Transverse colon (tissue), 4 donors: ENCODE measurements around the gene HOXB9. TPM values are rescaled to one million over a fixed set of nuclear protein-coding genes. Genes with fewer than 3 reads are reported as not detected.

Experiments used
- DNase-seq: peaks from one replicate; pipeline ENCODE4 v3.0.0-alpha.2; 2019
- H3K27ac ChIP-seq, 4 donors: fragments of 200-600 bp; sonication (generic); 2 replicates each; pipeline ENCODE4 v1.5.1; 2016 to 2018; ENCODE audit warnings: inconsistent platforms in 4 of 4
- H3K27me3 ChIP-seq: fragments of 200-600 bp; sonication (generic); 2 replicates; pipeline ENCODE4 v1.5.1; 2017; ENCODE audit warnings: inconsistent platforms
- H3K36me3 ChIP-seq, 4 donors: fragments of 200-600 bp; sonication (generic); 2 replicates each; pipeline ENCODE4 v1.5.1; 2017 to 2019; ENCODE audit warnings: inconsistent platforms in 4 of 4
- H3K4me1 ChIP-seq, 4 donors: fragments of 200-600 bp; sonication (generic); 2 replicates each; pipeline ENCODE4 v1.5.1; 2017 to 2020; ENCODE audit warnings: inconsistent platforms in 4 of 4
- H3K4me3 ChIP-seq, 4 donors: fragments of 200-600 bp; sonication (generic); 1 replicate in 1 of 4; 2 replicates in 3 of 4; pipeline versions ENCODE4 v1.5.1 to v1.6.1; 2017 to 2019; ENCODE audit warnings: inconsistent platforms in 4 of 4
- H3K9me3 ChIP-seq, 2 donors: fragments of 200-600 bp; sonication (generic); 2 replicates each; pipeline ENCODE4 v1.5.1; 2017 to 2019; ENCODE audit warnings: inconsistent platforms in 2 of 2
- CTCF ChIP-seq, 5 experiments: fragments of 200-600 bp in 3 of 5; fragments of 450-650 bp in 2 of 5; sonication (generic) in 3 of 5; IDR thresholded peaks; 1 replicate in 2 of 5; 2 replicates in 3 of 5; pipeline ENCODE4 v1.5.1; 2016 to 2017; ENCODE audit warnings: antibody characterized with exemption in 5 of 5, inconsistent platforms in 3 of 5, mild to moderate bottlenecking in 2 of 5, moderate library complexity in 1 of 5
- EP300 ChIP-seq: sonication (generic); formaldehyde crosslinking; IDR thresholded peaks from one replicate; pipeline ENCODE4 v1.6.1; 2017; ENCODE audit warnings: antibody characterized with exemption, low read depth
- POLR2A ChIP-seq: fragments of 450-650 bp; IDR thresholded peaks from one replicate; pipeline ENCODE4 v1.6.1; 2016; ENCODE audit warnings: antibody characterized with exemption, mild to moderate bottlenecking, moderate library complexity
- POLR2AphosphoS5 ChIP-seq, 3 donors: sonication (generic); formaldehyde crosslinking; IDR thresholded peaks; one replicate each; pipeline ENCODE4 v1.6.1; 2016; ENCODE audit warnings: antibody characterized with exemption in 3 of 3
- WGBS, 2 donors: methylation state at CpG; one replicate each; pipeline ENCODE4 v1.1.5; 2018; ENCODE audit warnings: low coverage in 1 of 2; 5-methylcytosine and 5-hydroxymethylcytosine counted together
- in situ Hi-C, 4 donors: fragments of 200-750 bp; cut with MboI; loops; one replicate each; pipeline versions ENCODE4 v1.15.0 to v1.15.1; 2017; ENCODE audit warnings: low sequenced_read_pairs in 3 of 4, low pct_ligation_motif_present in 1 of 4, low pct_unique_long_range_greater_than_20kb in 1 of 4
- intact Hi-C: fragments of 100-400 bp; cut with DNase I; formaldehyde crosslinking; loops from one replicate; pipeline ENCODE4 v1.15.1; 2023; ENCODE audit warnings: low total_unique reads
- total RNA-seq, 4 donors: library from RNA; depleted of rRNA; stranded (reverse); fragments of >200 nt; gene quantifications; one replicate each; pipeline ENCODE4 v1.1.0, GENCODE V29; 2016

Gene HOXB9
- total RNA-seq, 4 donors from 2014 or later, result 19.8 to 54.3 (median 29.4) TPM

- Histone ChIP-seq H3K9me3 (no peaks in the 10 kb centered on the region), H3K4me1 (peaks cover 12 to 71% (median 56%) of the 10 kb centered on the region in 4 donors), H3K4me3 (peak overlapping the region in 1 of 4 donors; percentile 13), H3K27ac (peak overlapping the region in 3 of 4 donors; percentile 3 to 79 (median 74)), H3K36me3 (no peaks in the 10 kb centered on the region), H3K27me3 (peaks cover 100% of the 10 kb centered on the region)
- DNase-seq, result no peak
- intact Hi-C loops (no loop called here), in situ Hi-C loops (no loop called here)
- 38 to 50% methylated on average over 6 to 39 of the region's 41 CpGs for WGBS, 2 donors
- TF ChIP-seq POLR2AphosphoS5 (IDR thresholded peaks at IDR 0.05) (peak in 1 of 3 donors; percentile 9), CTCF (IDR thresholded peaks at IDR 0.05) (no peak)
Measured at GRCh38 chr17:48621410-48622392, 4.5 kb downstream of the HOXB9 start.

DNA sequence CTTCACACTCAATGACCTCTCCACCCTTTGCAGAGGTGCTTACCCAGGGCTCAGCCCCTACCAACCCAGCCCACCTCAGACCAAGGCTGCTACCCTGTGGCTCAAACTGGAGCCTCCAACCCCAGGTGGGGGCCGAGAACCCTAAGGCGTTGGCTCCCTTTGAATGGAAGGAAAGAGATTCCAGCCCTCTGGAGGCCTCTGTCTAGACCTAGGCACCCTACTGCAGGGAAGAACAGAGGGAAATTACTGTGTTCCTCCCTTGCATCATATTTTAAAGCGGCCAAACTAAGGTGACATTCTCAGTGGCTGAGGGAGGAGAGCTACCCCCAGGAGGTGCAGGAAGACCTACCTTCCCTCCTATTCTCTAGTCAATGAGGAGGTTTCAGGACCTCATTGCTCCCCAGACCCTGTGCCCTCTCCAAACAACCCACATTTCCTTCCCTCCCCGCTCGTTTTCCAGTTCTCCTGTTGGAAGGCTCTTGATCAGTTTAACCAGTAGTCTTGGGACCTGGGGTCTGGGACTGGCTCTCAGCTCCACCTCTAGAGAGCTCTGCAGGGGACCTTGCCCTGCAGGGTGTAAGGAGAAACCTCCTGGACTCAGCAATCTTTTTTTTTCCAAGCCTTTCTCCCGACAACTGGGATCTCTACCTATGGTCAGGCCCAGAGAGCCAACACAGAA lies 5.6 kb downstream of the HOXB9 start:
- Histone ChIP-seq H3K9me3 (no peaks in the 10 kb centered on the region), H3K36me3 (no peaks in the 10 kb centered on the region), H3K4me3 (peak overlapping the region in 1 of 4 donors; percentile 14), H3K27ac (peak overlapping the region in 3 of 4 donors; percentile 74 to 79 (median 77)), H3K27me3 (peaks cover 100% of the 10 kb centered on the region), H3K4me1 (peaks cover 4 to 69% (median 49%) of the 10 kb centered on the region in 4 donors)
- TF ChIP-seq POLR2AphosphoS5 (IDR thresholded peaks at IDR 0.05), result no peak
- no peak for TF ChIP-seq EP300
- TF ChIP-seq CTCF (IDR thresholded peaks at IDR 0.05), result no peak
- no peak for TF ChIP-seq POLR2A
- in situ Hi-C loops (no loop called here), intact Hi-C loops (no loop called here)
- DNase-seq, result no peak
- 31 to 48% methylated on average over 3 to 6 of the region's 6 CpGs for WGBS, 2 donors

GRCh38 chr17:48619826-48620449 lies 6.2 kb downstream of the HOXB9 start:
- no peak for DNase-seq
- H3K27me3 ChIP-seq, result peaks cover 100% of the 10 kb centered on the region
- peak overlapping the region; percentile 74 to 82 (median 78) for H3K27ac ChIP-seq
- TF ChIP-seq POLR2A, result peak; percentile 27
- TF ChIP-seq EP300, result no peak
- H3K9me3 ChIP-seq, result no peaks in the 10 kb centered on the region
- in situ Hi-C loops (no loop called here), intact Hi-C loops (loop anchor here (5.0 kb wide), 1 partner anchor 283 kb away; no protein-coding TSS in a partner anchor)
- H3K36me3 ChIP-seq, result no peaks in the 10 kb centered on the region
- H3K4me1 ChIP-seq, result peaks cover 3 to 68% (median 42%) of the 10 kb centered on the region in 4 donors
- peak overlapping the region in 1 of 4 donors; percentile 14 for H3K4me3 ChIP-seq
- 47% methylated on average over 28 of the region's 32 CpGs; no CpG with 5 or more reads in 1 of the 2 donors for WGBS, 2 donors

DNA sequence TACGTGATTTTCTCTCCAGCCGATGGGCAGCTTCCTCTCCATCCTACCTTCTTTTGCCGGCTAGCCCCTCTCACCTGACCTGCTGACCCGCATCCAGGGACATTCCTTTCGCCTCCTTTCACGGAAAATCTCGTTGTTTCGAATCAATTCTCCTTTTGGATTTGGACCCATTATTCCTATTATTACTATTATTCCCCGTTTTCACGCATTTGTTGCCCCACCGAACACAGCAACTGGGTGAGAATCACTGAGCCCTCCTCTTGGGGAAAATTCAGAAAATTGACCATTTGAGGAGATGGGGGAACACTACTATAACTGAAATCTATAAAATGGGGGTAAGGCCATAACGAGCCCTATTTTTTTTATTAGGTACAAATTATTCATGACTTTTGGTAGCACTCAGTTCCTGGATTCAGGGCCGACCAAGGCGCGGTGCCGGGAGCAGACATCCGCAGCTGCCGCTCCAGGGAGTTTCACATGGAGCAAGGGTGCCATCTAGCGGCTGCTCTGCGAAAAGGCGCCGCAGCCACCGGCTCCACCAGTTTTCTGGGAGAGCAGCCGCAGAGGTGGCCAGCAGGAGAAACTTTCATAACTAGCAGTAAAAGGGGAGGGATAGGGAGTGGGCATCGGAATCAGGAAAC lies 7.8 kb downstream of the HOXB9 start:
- in situ Hi-C loops (no loop called here), intact Hi-C loops (loop anchor here (5.0 kb wide), 1 partner anchor 281 kb away; no protein-coding TSS in a partner anchor)
- H3K9me3 ChIP-seq, result no peaks in the 10 kb centered on the region
- no peaks in the 10 kb centered on the region for H3K36me3 ChIP-seq
- peaks cover 100% of the 10 kb centered on the region for H3K27me3 ChIP-seq
- WGBS, 2 donors, result 5 to 6% methylated on average over 8 to 25 of the region's 25 CpGs
- TF ChIP-seq CTCF (IDR thresholded peaks at IDR 0.05) (peak; percentile 96 to 100 (median 98)), POLR2AphosphoS5 (IDR thresholded peaks at IDR 0.05) (peak in 2 of 3 donors; percentile 19 to 38), POLR2A (no peak)
- peak overlapping the region in 2 of 4 donors; percentile 22 to 39 for H3K4me3 ChIP-seq
- peak; percentile 94 for DNase-seq
- peaks cover 0 to 79% (median 51%) of the 10 kb centered on the region in 4 donors for H3K4me1 ChIP-seq
- peak overlapping the region in 3 of 4 donors; percentile 74 to 82 (median 79) for H3K27ac ChIP-seq
